Fibroblast of villous mesenchyme (primary cell): ENCODE results near the gene LNPEP. TPM values are rescaled to one million over a fixed set of nuclear protein-coding genes. Genes with fewer than 3 reads are reported as not detected.

Experiments used
- DNase-seq: peaks from one replicate; pipeline ENCODE4 v3.0.0-alpha.2; 2010; ENCODE audit warnings: low read depth
- H3K4me3 ChIP-seq: 2 replicates; pipeline ENCODE4 v1.5.1; 2011; ENCODE audit warnings: low read depth, mild to moderate bottlenecking, low read length
- CTCF ChIP-seq: IDR thresholded peaks from 2 replicates; pipeline ENCODE4 v1.5.1; 2012; ENCODE audit warnings: low read depth, mild to moderate bottlenecking, low read length; ENCODE audit not compliant: insufficient read depth
- total RNA-seq: library from RNA; depleted of rRNA; stranded (reverse); fragments of >200 nt; gene quantifications from 2 replicates; pipeline ENCODE4 v1.2.3, GENCODE V29; 2012

LNPEP gene
- total RNA-seq, 1 donor: 42.7 TPM

GRCh38 chr5:96933764-96934707 lies 1.8 kb upstream of the LNPEP start:
- no peak for TF ChIP-seq CTCF
- H3K4me3 ChIP-seq: peak overlapping the region; percentile 83
- DNase-seq: no peak

GRCh38 chr5:96934708-96935558 lies 947 bp upstream of the LNPEP start:
- peak overlapping the region; percentile 83 for H3K4me3 ChIP-seq
- peak; percentile 97 for DNase-seq

GRCh38 chr5:96936431-96937320 lies 796 bp downstream of the LNPEP start:
- peak overlapping the region; percentile 83 for H3K4me3 ChIP-seq
- DNase-seq: peak; percentile 18
- no peak for TF ChIP-seq CTCF

More at GRCh38 chr5:96934708-96935558, 947 bp upstream of the LNPEP start:
- no peak for TF ChIP-seq CTCF

- no peak for DNase-seq
- no peak for TF ChIP-seq CTCF
- H3K4me3 ChIP-seq: no peak overlapping the region
These were observed 4.7 kb downstream of the LNPEP start for GRCh38 chr5:96940586-96940985.

GRCh38 chr5:96941140-96941539 lies 5.3 kb downstream of the LNPEP start:
- no peak for DNase-seq
- H3K4me3 ChIP-seq: no peak overlapping the region
- no peak for TF ChIP-seq CTCF

DNA sequence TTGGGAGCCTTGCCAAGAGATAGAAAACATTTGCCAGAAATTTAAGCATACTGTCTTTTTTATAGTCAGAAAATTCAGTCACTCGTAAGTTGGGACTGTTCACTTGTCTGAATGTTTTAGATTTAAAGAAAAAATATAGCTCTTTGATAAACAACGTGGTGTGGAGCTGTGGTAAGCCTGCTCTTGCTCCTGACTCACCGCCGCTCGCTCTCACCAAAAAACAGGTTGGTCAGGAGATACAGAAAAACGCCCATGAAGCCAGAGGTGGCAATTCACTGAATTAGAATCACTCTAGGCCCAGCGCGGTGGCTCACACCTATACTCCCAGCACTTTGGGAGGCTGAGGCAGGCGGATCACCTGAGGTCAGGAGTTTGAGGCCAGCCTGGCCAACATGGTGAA lies 6.2 kb downstream of the LNPEP start:
- no peak for DNase-seq
- H3K4me3 ChIP-seq: no peak overlapping the region
- TF ChIP-seq CTCF: no peak
